Glutamatergic neuron (in vitro differentiated cells): Measurements from ENCODE around the gene HES3. TPM values are rescaled to one million over a fixed set of nuclear protein-coding genes. Genes with fewer than 3 reads are reported as not detected.

Experiments used
- DNase-seq: peaks from one replicate; pipeline ENCODE4 v3.0.0; 2022
- H3K27ac Mint-ChIP-seq: one replicate; pipeline ENCODE4 v1.8.0; 2020; ENCODE audit warnings: mild to moderate bottlenecking, mixed read lengths, inconsistent platforms; ENCODE audit not compliant: unreplicated experiment
- H3K27me3 Mint-ChIP-seq: one replicate; pipeline ENCODE4 v1.8.0; 2020; ENCODE audit warnings: mild to moderate bottlenecking, moderate library complexity, mixed read lengths, inconsistent platforms; ENCODE audit not compliant: unreplicated experiment
- H3K36me3 Mint-ChIP-seq: one replicate; pipeline ENCODE4 v1.8.0; 2020; ENCODE audit warnings: mild to moderate bottlenecking, mixed read lengths, inconsistent platforms; ENCODE audit not compliant: unreplicated experiment
- H3K4me1 Mint-ChIP-seq: one replicate; pipeline ENCODE4 v1.8.0; 2020; ENCODE audit warnings: mild to moderate bottlenecking, low read depth, mixed read lengths, inconsistent platforms; ENCODE audit not compliant: unreplicated experiment
- H3K4me3 Mint-ChIP-seq: one replicate; pipeline ENCODE4 v1.8.0; 2020; ENCODE audit warnings: mild to moderate bottlenecking, mixed read lengths, inconsistent platforms; ENCODE audit not compliant: unreplicated experiment
- H3K9me3 Mint-ChIP-seq: one replicate; pipeline ENCODE4 v1.8.0; 2020; ENCODE audit warnings: mild to moderate bottlenecking, moderate library complexity, mixed read lengths, inconsistent platforms; ENCODE audit not compliant: unreplicated experiment
- CTCF ChIP-seq: fragments of 200-600 bp; sonication (generic); IDR thresholded peaks from one replicate; pipeline ENCODE4 v1.5.0; 2021; ENCODE audit not compliant: partially characterized antibody, unreplicated experiment
- total RNA-seq: library from RNA; stranded (reverse); fragmentation: NEBNext Ultra II Directional; extraction: Animal tissue kit (Norgen Biotek cat#: 25700); gene quantifications from one replicate; pipeline ENCODE4 v1.2.1, GENCODE V29; 2021; ENCODE audit not compliant: unreplicated experiment

Gene HES3
- total RNA-seq, 1 donor from 2014 or later = 0.66 TPM

GRCh38 chr1:6288665-6289064 is 44.7 kb downstream of the HES3 start:
- H3K4me3 Mint-ChIP-seq = no peak overlapping the region
- H3K27me3 Mint-ChIP-seq = peaks cover 2% of the 10 kb centered on the region
- H3K36me3 Mint-ChIP-seq = no peaks in the 10 kb centered on the region
- peaks cover 6% of the 10 kb centered on the region for H3K9me3 Mint-ChIP-seq
- no peak for TF ChIP-seq CTCF
- peaks cover 9% of the 10 kb centered on the region for H3K4me1 Mint-ChIP-seq
- DNase-seq = no peak
- H3K27ac Mint-ChIP-seq = no peak overlapping the region

GRCh38 chr1:6292102-6292501 is 48.1 kb downstream of the HES3 start:
- peaks cover 2% of the 10 kb centered on the region for H3K27me3 Mint-ChIP-seq
- peaks cover 21% of the 10 kb centered on the region for H3K4me1 Mint-ChIP-seq
- peaks cover 9% of the 10 kb centered on the region for H3K9me3 Mint-ChIP-seq
- H3K36me3 Mint-ChIP-seq = peaks cover 6% of the 10 kb centered on the region
- no peak for TF ChIP-seq CTCF
- H3K4me3 Mint-ChIP-seq = no peak overlapping the region
- DNase-seq = no peak
- no peak overlapping the region for H3K27ac Mint-ChIP-seq

GRCh38 chr1:6294080-6294889 is 50.3 kb downstream of the HES3 start:
- Mint-ChIP-seq H3K9me3 (peaks cover 16% of the 10 kb centered on the region), H3K36me3 (peaks cover 6% of the 10 kb centered on the region), H3K27me3 (peaks cover 7% of the 10 kb centered on the region)

GRCh38 chr1:6294890-6295556 is 51.0 kb downstream of the HES3 start:
- H3K36me3 Mint-ChIP-seq = peaks cover 6% of the 10 kb centered on the region
- H3K4me3 Mint-ChIP-seq = no peak overlapping the region
- H3K27me3 Mint-ChIP-seq = peaks cover 10% of the 10 kb centered on the region
- peak overlapping the region; percentile 60 for H3K27ac Mint-ChIP-seq
- DNase-seq = no peak
- H3K4me1 Mint-ChIP-seq = peaks cover 40% of the 10 kb centered on the region
- no peak for TF ChIP-seq CTCF
- peaks cover 17% of the 10 kb centered on the region for H3K9me3 Mint-ChIP-seq

More at GRCh38 chr1:6294080-6294889, 50.3 kb downstream of the HES3 start:
- no peak for DNase-seq
- Mint-ChIP-seq H3K4me1 (peaks cover 33% of the 10 kb centered on the region), H3K27ac (peak overlapping the region; percentile 91), H3K4me3 (no peak overlapping the region)
- no peak for TF ChIP-seq CTCF

Other genes starting within 250 kb of the HES3 start
- gene KCNAB2, start 198.3 kb upstream of the HES3 start, total RNA-seq = 20.4 TPM
- 0.96 TPM for gene CHD5, start 63.9 kb upstream of the HES3 start, total RNA-seq
- gene RPL22, start 44.6 kb upstream of the HES3 start, total RNA-seq = 275 TPM
- gene RNF207, start 38.1 kb upstream of the HES3 start, total RNA-seq = 5.6 TPM
- gene ICMT, start 8.2 kb upstream of the HES3 start, total RNA-seq = 55.5 TPM
- gene GPR153, start 16.9 kb downstream of the HES3 start, total RNA-seq = 174 TPM
- gene ACOT7, start 149.6 kb downstream of the HES3 start, total RNA-seq = 175 TPM
- 54.6 TPM for gene HES2, start 175.7 kb downstream of the HES3 start, total RNA-seq
- 25.7 TPM for gene ESPN, start 180.6 kb downstream of the HES3 start, total RNA-seq
- gene TNFRSF25, start 222.0 kb downstream of the HES3 start, total RNA-seq = 47.5 TPM
- gene PLEKHG5, start 247.5 kb downstream of the HES3 start, total RNA-seq = 53.0 TPM